ENCODE data around the gene ABCA5. TPM values are rescaled to one million over a fixed set of nuclear protein-coding genes. Genes with fewer than 3 reads are reported as not detected.

Gene ABCA5
- total RNA-seq, 1 donor from 2014 or later = 20.7 TPM

DNA sequence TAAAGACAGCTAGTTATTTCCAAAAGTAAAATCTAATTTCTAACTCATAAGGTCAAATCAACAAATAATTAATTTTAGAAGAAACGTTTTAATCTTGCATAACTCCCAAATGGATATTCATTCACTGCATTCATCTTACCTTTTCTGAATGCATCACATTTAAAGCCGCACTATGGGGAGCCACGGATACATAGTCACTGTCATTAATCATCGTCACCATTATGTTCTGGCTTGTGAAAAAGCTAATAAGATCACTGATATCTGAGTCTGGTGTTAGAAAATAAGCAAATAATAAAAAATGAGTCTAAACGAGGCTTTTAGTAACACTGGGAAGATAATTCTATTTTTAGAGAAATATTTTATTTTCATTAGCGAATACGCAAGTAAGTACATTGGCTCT, 55.9 kb downstream of the ABCA5 start:
- no peak for TF ChIP-seq CTCF (IDR thresholded peaks at IDR 0.05)
- no peak for ATAC-seq
- no peak overlapping the region for H3K27ac ChIP-seq
- H3K36me3 ChIP-seq = no peaks in the 10 kb centered on the region
- DNase-seq = no peak
- H3K27me3 ChIP-seq = no peaks in the 10 kb centered on the region
- H3K4me1 ChIP-seq = no peaks in the 10 kb centered on the region
- H3K9me3 ChIP-seq = no peaks in the 10 kb centered on the region
- no peak overlapping the region for H3K4me3 ChIP-seq
- intact Hi-C loops (cut with DNase I) = no loop called here

- Histone ChIP-seq H3K27ac (no peak overlapping the region), H3K4me3 (no peak overlapping the region), H3K27me3 (no peaks in the 10 kb centered on the region), H3K4me1 (no peaks in the 10 kb centered on the region), H3K36me3 (no peaks in the 10 kb centered on the region), H3K9me3 (no peaks in the 10 kb centered on the region)
- no peak for TF ChIP-seq CTCF (IDR thresholded peaks at IDR 0.05)
- ATAC-seq (no peak), DNase-seq (no peak)
- intact Hi-C loops (cut with DNase I) = no loop called here
Observed at GRCh38 chr17:69269131-69269998, 57.6 kb downstream of the ABCA5 start.

- TF ChIP-seq CTCF (IDR thresholded peaks at IDR 0.05) = no peak
- no peak overlapping the region for H3K27ac ChIP-seq
Observed at GRCh38 chr17:69268543-69269014, 58.4 kb downstream of the ABCA5 start.

DNA sequence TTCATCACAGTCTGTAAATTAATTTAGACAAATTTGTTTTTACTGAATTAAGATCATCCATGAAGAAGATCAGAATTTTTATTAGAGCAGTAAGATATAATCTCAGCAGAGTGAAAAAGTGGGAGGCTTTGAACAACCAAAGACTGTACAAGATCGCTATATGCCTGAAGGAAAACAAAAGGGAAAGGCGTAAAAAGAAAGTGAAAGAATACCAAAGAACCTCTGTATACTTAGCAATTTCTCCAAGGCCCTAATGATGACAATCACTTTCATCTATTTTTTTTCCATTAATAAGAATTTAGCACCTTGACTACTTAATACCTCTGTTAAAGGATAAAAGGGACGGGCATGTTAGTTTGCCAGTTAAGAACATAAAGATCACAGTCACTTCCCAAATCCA, 59.7 kb downstream of the ABCA5 start:
- H3K9me3 ChIP-seq = no peaks in the 10 kb centered on the region
- intact Hi-C loops (cut with DNase I) = no loop called here
- no peak overlapping the region for H3K4me3 ChIP-seq
- DNase-seq (no peak), ATAC-seq (no peak)
- H3K36me3 ChIP-seq = no peaks in the 10 kb centered on the region
- no peak overlapping the region for H3K27ac ChIP-seq
- H3K27me3 ChIP-seq = no peaks in the 10 kb centered on the region
- TF ChIP-seq CTCF (IDR thresholded peaks at IDR 0.05) = no peak
- no peaks in the 10 kb centered on the region for H3K4me1 ChIP-seq

More at GRCh38 chr17:69268543-69269014, 58.4 kb downstream of the ABCA5 start:
- H3K27me3 ChIP-seq = no peaks in the 10 kb centered on the region
- no peak overlapping the region for H3K4me3 ChIP-seq
- H3K9me3 ChIP-seq = no peaks in the 10 kb centered on the region
- no peak for ATAC-seq
- H3K36me3 ChIP-seq = no peaks in the 10 kb centered on the region
- DNase-seq = no peak
- intact Hi-C loops (cut with DNase I) = no loop called here
- no peaks in the 10 kb centered on the region for H3K4me1 ChIP-seq

DNA sequence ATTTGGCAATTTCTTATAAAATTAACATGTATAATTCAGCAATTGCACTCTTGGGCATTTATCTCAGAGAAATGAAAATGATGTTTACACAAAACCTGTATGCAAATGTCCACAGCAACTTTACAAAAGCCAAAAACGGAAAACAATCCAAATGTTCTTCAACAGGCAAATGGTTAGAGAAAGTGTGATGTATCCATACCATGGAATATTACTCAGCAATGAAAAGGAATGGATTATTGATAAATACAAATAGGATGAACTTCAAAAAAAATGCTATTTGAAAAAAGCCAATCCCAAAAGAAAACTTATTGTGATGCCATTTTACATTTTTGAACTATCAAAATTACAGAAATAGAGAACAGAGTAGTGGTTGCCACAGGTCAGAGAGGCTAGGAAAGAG, 61.1 kb downstream of the ABCA5 start:
- ATAC-seq (no peak), DNase-seq (no peak)
- Histone ChIP-seq H3K36me3 (no peaks in the 10 kb centered on the region), H3K4me3 (no peak overlapping the region), H3K27me3 (no peaks in the 10 kb centered on the region), H3K9me3 (no peaks in the 10 kb centered on the region), H3K4me1 (no peaks in the 10 kb centered on the region), H3K27ac (no peak overlapping the region)
- intact Hi-C loops (cut with DNase I) = no loop called here
- TF ChIP-seq CTCF (IDR thresholded peaks at IDR 0.05) = no peak

Data from upper lobe of right lung (tissue), 1 donor.